Measurements from ENCODE around the gene SLU7. TPM values are rescaled to one million over a fixed set of nuclear protein-coding genes. Genes with fewer than 3 reads are reported as not detected.

Gene SLU7
- total RNA-seq, 1 donor from 2014 or later, result 59.3 TPM

DNA sequence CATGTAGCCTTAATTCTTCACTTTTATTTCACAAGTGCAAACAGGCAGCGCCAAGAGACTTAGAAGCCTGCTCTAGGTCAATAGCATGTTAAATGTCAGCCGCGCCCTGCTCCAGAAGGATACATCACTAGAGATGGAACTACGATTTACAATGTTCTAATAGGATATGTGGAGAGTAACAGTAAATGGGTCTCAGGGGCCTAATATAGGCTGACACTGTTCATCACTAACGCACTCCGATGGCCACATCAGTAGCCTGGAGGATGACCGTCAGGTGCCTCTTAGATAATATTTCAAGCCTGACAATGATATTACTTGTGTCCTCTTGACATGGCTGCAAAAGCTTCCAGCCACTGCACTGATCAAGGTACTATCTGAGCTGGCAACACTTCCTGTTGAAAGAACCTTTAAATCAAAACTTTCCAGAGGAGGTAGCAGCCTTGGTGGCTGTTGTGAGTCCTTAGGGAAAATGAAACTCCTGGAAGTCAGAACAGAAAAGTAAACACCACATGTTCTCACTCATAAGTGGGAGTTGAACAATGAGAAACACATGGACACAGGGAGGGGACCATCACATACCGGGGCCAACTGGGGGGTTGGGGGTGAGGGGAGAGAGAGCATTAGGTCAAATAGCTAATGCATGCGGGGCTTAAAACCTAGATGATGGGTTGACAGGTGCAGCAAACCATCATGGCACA lies 37.7 kb upstream of the SLU7 start:
- ATAC-seq (ENCODE audit: low read depth) (no peak), DNase-seq (no peak)
- TF ChIP-seq, protein P1, sequence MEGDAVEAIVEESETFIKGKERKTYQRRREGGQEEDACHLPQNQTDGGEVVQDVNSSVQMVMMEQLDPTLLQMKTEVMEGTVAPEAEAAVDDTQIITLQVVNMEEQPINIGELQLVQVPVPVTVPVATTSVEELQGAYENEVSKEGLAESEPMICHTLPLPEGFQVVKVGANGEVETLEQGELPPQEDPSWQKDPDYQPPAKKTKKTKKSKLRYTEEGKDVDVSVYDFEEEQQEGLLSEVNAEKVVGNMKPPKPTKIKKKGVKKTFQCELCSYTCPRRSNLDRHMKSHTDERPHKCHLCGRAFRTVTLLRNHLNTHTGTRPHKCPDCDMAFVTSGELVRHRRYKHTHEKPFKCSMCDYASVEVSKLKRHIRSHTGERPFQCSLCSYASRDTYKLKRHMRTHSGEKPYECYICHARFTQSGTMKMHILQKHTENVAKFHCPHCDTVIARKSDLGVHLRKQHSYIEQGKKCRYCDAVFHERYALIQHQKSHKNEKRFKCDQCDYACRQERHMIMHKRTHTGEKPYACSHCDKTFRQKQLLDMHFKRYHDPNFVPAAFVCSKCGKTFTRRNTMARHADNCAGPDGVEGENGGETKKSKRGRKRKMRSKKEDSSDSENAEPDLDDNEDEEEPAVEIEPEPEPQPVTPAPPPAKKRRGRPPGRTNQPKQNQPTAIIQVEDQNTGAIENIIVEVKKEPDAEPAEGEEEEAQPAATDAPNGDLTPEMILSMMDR (IDR thresholded peaks at IDR 0.05), result no peak
- no peak overlapping the region for H3K27ac Mint-ChIP-seq
- H3K27me3 Mint-ChIP-seq, result peaks cover 3% of the 10 kb centered on the region
- ChIA-PET POLR2A (interaction anchor here (0.7 kb wide), 2 partner anchors 23 to 37 kb away, joined by 3 to 4 read pairs; partner anchors contain the start of gene SLU7), CTCF (interaction anchor here (0.8 to 1.1 kb wide), 3 partner anchors 13 to 17 kb away, joined by 3 read pairs; no protein-coding TSS in a partner anchor)
- peaks cover 44% of the 10 kb centered on the region for H3K4me1 Mint-ChIP-seq
- intact Hi-C loops (cut with micrococcal nuclease), result no loop called here
- no peak overlapping the region for H3K4me3 Mint-ChIP-seq
- H3K9me3 Mint-ChIP-seq, result no peaks in the 10 kb centered on the region
- H3K36me3 Mint-ChIP-seq (ENCODE audit: low read depth), result no peaks in the 10 kb centered on the region

DNA sequence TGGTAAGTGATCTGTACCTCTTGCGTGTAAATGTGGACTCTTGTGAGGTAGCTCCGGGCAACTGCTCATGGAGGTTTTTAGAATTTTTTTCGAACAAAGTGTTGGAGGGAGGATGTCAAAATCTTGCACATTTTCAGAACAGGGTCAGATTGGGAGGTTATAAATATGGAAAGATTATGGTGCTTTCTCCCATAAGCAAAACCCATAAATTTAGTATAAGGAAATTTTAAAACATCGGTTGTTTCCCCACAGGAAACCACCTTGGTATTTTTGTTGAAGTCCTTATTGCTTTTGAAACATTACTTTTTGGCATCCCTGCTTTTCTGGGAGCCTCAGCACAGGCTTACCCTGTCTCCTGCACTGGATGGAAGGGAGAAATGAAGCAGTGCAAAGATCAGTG lies 36.7 kb upstream of the SLU7 start:
- ChIA-PET CTCF (interaction anchor here (2.8 kb wide), 1 partner anchor 17 kb away, joined by 9 read pairs; no protein-coding TSS in a partner anchor), POLR2A (interaction anchor here (0.7 kb wide), 1 partner anchor 66 kb away, joined by 3 read pairs; no protein-coding TSS in a partner anchor)
- no peaks in the 10 kb centered on the region for H3K36me3 Mint-ChIP-seq (ENCODE audit: low read depth)
- DNase-seq (no peak), ATAC-seq (ENCODE audit: low read depth) (no peak)
- no peak overlapping the region for H3K27ac Mint-ChIP-seq
- intact Hi-C loops (cut with micrococcal nuclease), result no loop called here
- TF ChIP-seq, protein P1 (IDR thresholded peaks at IDR 0.05), result no peak
- peaks cover 44% of the 10 kb centered on the region for H3K4me1 Mint-ChIP-seq
- H3K4me3 Mint-ChIP-seq, result no peak overlapping the region
- peaks cover 3% of the 10 kb centered on the region for H3K27me3 Mint-ChIP-seq
- no peaks in the 10 kb centered on the region for H3K9me3 Mint-ChIP-seq

DNA sequence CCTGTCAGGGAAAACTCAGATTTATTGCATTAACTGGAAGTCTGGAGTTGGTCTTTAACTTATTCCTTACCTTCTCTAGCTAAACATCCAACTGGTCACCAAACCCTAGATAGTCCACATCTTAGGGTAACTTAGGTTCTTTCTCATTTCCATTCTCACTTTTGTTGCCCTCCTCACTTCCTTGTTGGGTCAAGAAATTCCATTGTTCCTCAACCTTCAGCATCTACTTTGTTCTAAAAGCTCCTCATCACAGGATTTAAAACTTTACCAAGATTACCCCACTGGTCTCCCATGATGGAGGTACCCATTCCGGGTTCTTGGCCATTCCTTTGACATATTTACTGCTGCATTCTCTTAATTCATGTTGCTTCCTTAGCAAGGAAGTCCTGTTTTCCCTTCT lies 34.9 kb upstream of the SLU7 start:
- ChIA-PET POLR2A (interaction anchor here (0.5 to 3.4 kb wide), 3 partner anchors 14 to 36 kb away, joined by 6 to 13 read pairs (median 6); no protein-coding TSS in a partner anchor), CTCF (interaction anchor here (2.8 kb wide), 1 partner anchor 15 kb away, joined by 9 read pairs; no protein-coding TSS in a partner anchor)
- ATAC-seq (ENCODE audit: low read depth) (no peak), DNase-seq (no peak)
- H3K36me3 Mint-ChIP-seq (ENCODE audit: low read depth), result no peaks in the 10 kb centered on the region
- H3K27me3 Mint-ChIP-seq, result peaks cover 3% of the 10 kb centered on the region
- H3K4me1 Mint-ChIP-seq, result peaks cover 38% of the 10 kb centered on the region
- H3K9me3 Mint-ChIP-seq, result no peaks in the 10 kb centered on the region
- no peak overlapping the region for H3K4me3 Mint-ChIP-seq
- TF ChIP-seq, protein P1 (IDR thresholded peaks at IDR 0.05), result no peak
- intact Hi-C loops (cut with micrococcal nuclease), result no loop called here
- H3K27ac Mint-ChIP-seq, result no peak overlapping the region

DNA sequence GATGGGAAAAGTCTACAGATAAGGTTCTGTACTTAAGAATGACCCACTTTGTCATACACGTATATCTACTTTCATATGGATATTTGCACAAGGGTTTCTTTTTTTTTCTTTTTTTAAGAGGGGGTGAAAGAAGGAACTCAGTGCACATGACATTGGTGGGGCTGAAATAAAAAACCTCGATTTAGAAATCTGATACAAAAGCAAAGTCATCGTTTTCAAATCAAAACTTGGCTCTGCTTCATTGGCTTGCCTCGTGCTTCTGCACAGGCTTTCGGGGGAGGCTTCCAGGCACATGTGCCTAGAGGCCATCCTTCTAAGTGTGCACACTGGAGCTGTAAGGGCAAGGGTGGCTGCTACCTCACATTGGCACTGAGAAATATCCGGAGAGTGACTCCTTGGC lies 33.9 kb upstream of the SLU7 start:
- ATAC-seq (ENCODE audit: low read depth), result peak; percentile 25
- Mint-ChIP-seq H3K9me3 (no peaks in the 10 kb centered on the region), H3K4me3 (no peak overlapping the region), H3K36me3 (ENCODE audit: low read depth) (no peaks in the 10 kb centered on the region), H3K27ac (peak overlapping the region; percentile 1), H3K27me3 (peaks cover 3% of the 10 kb centered on the region), H3K4me1 (peaks cover 38% of the 10 kb centered on the region)
- intact Hi-C loops (cut with micrococcal nuclease), result no loop called here
- DNase-seq, result no peak
- ChIA-PET POLR2A (interaction anchor here (3.4 kb wide), 1 partner anchor 15 kb away, joined by 13 read pairs; no protein-coding TSS in a partner anchor), CTCF (interaction anchor here (1.1 kb wide), 1 partner anchor 15 kb away, joined by 3 read pairs; no protein-coding TSS in a partner anchor)
- TF ChIP-seq, protein P1 (IDR thresholded peaks at IDR 0.05), result no peak

DNA sequence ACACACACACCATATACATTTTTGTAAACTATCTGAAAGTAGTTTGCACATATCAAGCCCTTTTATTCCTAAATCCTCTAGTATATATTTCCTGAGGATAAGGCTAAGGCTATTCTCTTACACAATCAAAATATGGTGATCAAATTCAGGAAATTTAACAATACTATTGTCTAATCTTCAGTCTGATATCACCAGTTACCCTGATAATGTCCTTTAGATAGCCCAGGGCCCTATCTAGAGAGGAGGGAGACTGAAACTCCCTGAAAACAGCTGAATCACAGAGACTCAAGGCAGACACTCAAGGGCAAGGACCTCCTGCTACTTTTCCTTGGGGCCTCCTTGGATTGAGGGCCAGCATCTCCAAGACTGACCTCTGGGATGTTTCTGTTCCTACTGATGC lies 33.2 kb upstream of the SLU7 start:
- H3K27ac Mint-ChIP-seq, result no peak overlapping the region
- intact Hi-C loops (cut with micrococcal nuclease), result no loop called here
- DNase-seq, result no peak
- no peak overlapping the region for H3K4me3 Mint-ChIP-seq
- no peaks in the 10 kb centered on the region for H3K9me3 Mint-ChIP-seq
- TF ChIP-seq, protein P1 (IDR thresholded peaks at IDR 0.05), result no peak
- ATAC-seq (ENCODE audit: low read depth), result no peak
- peaks cover 38% of the 10 kb centered on the region for H3K4me1 Mint-ChIP-seq
- no peaks in the 10 kb centered on the region for H3K36me3 Mint-ChIP-seq (ENCODE audit: low read depth)
- H3K27me3 Mint-ChIP-seq, result peaks cover 3% of the 10 kb centered on the region
- ChIA-PET CTCF (no interaction called here), POLR2A (interaction anchor here (3.4 kb wide), 1 partner anchor 16 kb away, joined by 13 read pairs; no protein-coding TSS in a partner anchor)
